Activated CD4-positive, alpha-beta T cell treated with anti-CD3 and anti-CD28 coated beads for 4 hours (primary cell): Measurements from ENCODE around the gene ROCK2.

Experiments
- DNase-seq, 2 donors: peaks; one replicate each; pipeline ENCODE4 v3.0.0-alpha.2; 2020

ROCK2 gene

GRCh38 chr2:11144077-11144737 lies 200.2 kb downstream of the ROCK2 start:
- DNase-seq: no peak

GRCh38 chr2:11142987-11143386 lies 201.4 kb downstream of the ROCK2 start:
- DNase-seq: no peak

GRCh38 chr2:11142330-11142729 lies 202.1 kb downstream of the ROCK2 start:
- DNase-seq: no peak

- DNase-seq: no peak
Measured at GRCh38 chr2:11141319-11141718, 203.1 kb downstream of the ROCK2 start.

- DNase-seq: no peak
Measured at GRCh38 chr2:11140492-11140891, 203.9 kb downstream of the ROCK2 start.

GRCh38 chr2:11134349-11134748 lies 210.1 kb downstream of the ROCK2 start:
- no peak for DNase-seq

GRCh38 chr2:11133936-11134320 lies 210.5 kb downstream of the ROCK2 start:
- no peak for DNase-seq

GRCh38 chr2:11133238-11133935 lies 211.0 kb downstream of the ROCK2 start:
- no peak for DNase-seq

GRCh38 chr2:11132036-11132671 lies 212.3 kb downstream of the ROCK2 start:
- no peak for DNase-seq

GRCh38 chr2:11131166-11131920 lies 213.1 kb downstream of the ROCK2 start:
- no peak for DNase-seq
